IgD-negative memory B cell (primary cell): Measurements from ENCODE around the gene GPS2. TPM values are rescaled to one million over a fixed set of nuclear protein-coding genes. Genes with fewer than 3 reads are reported as not detected.
A peak's percentile ranks its signal among the peaks of the same experiment; 100 is the strongest.

Experiments
- H3K27ac Mint-ChIP-seq, 3 donors: one replicate each; pipeline ENCODE4 v1.8.0; 2020 to 2022; ENCODE audit warnings: mild to moderate bottlenecking in 3 of 3, mixed read lengths in 3 of 3, moderate library complexity in 1 of 3
- H3K27me3 Mint-ChIP-seq: one replicate; pipeline ENCODE4 v1.8.0; 2021; ENCODE audit warnings: mixed read lengths
- H3K36me3 Mint-ChIP-seq: one replicate; pipeline ENCODE4 v1.8.0; 2020; ENCODE audit warnings: mild to moderate bottlenecking, mixed read lengths
- H3K4me1 Mint-ChIP-seq, 3 donors: one replicate each; pipeline ENCODE4 v1.8.0; 2020 to 2022; ENCODE audit warnings: mixed read lengths in 3 of 3, mild to moderate bottlenecking in 1 of 3
- H3K4me3 Mint-ChIP-seq, 4 donors: one replicate each; pipeline ENCODE4 v1.8.0; 2020 to 2022; ENCODE audit warnings: mild to moderate bottlenecking in 4 of 4, mixed read lengths in 4 of 4, moderate library complexity in 3 of 4
- H3K9me3 Mint-ChIP-seq, 3 donors: one replicate each; pipeline ENCODE4 v1.8.0; 2020 to 2021; ENCODE audit warnings: mixed read lengths in 3 of 3, mild to moderate bottlenecking in 1 of 3
- polyA plus RNA-seq: library from polyadenylated mRNA; unstranded; fragments of 300-500 nt; fragmentation: Illumina TruSeq; gene quantifications from one replicate; pipeline ENCODE4 v1.2.3, GENCODE V29; 2021

The GPS2 gene
- polyA plus RNA-seq, 1 donor from 2014 or later = 128 TPM

GRCh38 chr17:7281953-7282751 is 33.0 kb downstream of the GPS2 start:
- Mint-ChIP-seq H3K36me3 (no peaks in the 10 kb centered on the region), H3K4me3 (peak overlapping the region; percentile 69 to 95 (median 86)), H3K9me3 (peaks cover 0 to 1% (median 0%) of the 10 kb centered on the region in 3 donors), H3K4me1 (peaks cover 9 to 11% (median 9%) of the 10 kb centered on the region in 3 donors), H3K27me3 (peaks cover 32% of the 10 kb centered on the region), H3K27ac (peak overlapping the region in 1 of 3 donors; percentile 53)

- H3K36me3 Mint-ChIP-seq = no peaks in the 10 kb centered on the region
- H3K27me3 Mint-ChIP-seq = peaks cover 26% of the 10 kb centered on the region
- peaks cover 9 to 11% (median 9%) of the 10 kb centered on the region in 3 donors for H3K4me1 Mint-ChIP-seq
- H3K27ac Mint-ChIP-seq = peak within 1 kb of the TSS in 2 of 3 donors; percentile 53 to 83
- peaks cover 0 to 1% (median 0%) of the 10 kb centered on the region in 3 donors for H3K9me3 Mint-ChIP-seq
- H3K4me3 Mint-ChIP-seq = peak within 1 kb of the TSS; percentile 69 to 95 (median 88)
Observed at GRCh38 chr17:7281074-7281952, 33.8 kb downstream of the GPS2 start, which contains the start of gene SLC2A4. Gene SLC2A4 (plus strand): TSS chr17:7281718. CDS start chr17:7281935, 217 bp downstream.

- H3K4me1 Mint-ChIP-seq = peaks cover 9 to 11% (median 9%) of the 10 kb centered on the region in 3 donors
- H3K9me3 Mint-ChIP-seq = peaks cover 0 to 1% (median 0%) of the 10 kb centered on the region in 3 donors
- H3K36me3 Mint-ChIP-seq = no peaks in the 10 kb centered on the region
- H3K27ac Mint-ChIP-seq = peak overlapping the region in 2 of 3 donors; percentile 53 to 83
- H3K27me3 Mint-ChIP-seq = peaks cover 24% of the 10 kb centered on the region
- peak overlapping the region; percentile 69 to 95 (median 88) for H3K4me3 Mint-ChIP-seq
Observed at GRCh38 chr17:7280519-7281073, 34.6 kb downstream of the GPS2 start.

GRCh38 chr17:7279448-7279847 is 35.7 kb downstream of the GPS2 start:
- peak overlapping the region in 1 of 4 donors; percentile 76 for H3K4me3 Mint-ChIP-seq

GRCh38 chr17:7266784-7267183 is 48.4 kb downstream of the GPS2 start:
- Mint-ChIP-seq H3K4me3 (no peak overlapping the region), H3K9me3 (no peaks in the 10 kb centered on the region), H3K27ac (no peak overlapping the region), H3K4me1 (peaks cover 5 to 19% (median 10%) of the 10 kb centered on the region in 3 donors), H3K27me3 (peaks cover 27% of the 10 kb centered on the region), H3K36me3 (peaks cover 2% of the 10 kb centered on the region)

More at GRCh38 chr17:7279448-7279847, 35.7 kb downstream of the GPS2 start:
- peak overlapping the region in 1 of 3 donors; percentile 10 for H3K27ac Mint-ChIP-seq
- peaks cover 22% of the 10 kb centered on the region for H3K27me3 Mint-ChIP-seq
- peaks cover 0 to 1% (median 0%) of the 10 kb centered on the region in 3 donors for H3K9me3 Mint-ChIP-seq
- peaks cover 9 to 11% (median 9%) of the 10 kb centered on the region in 3 donors for H3K4me1 Mint-ChIP-seq
- H3K36me3 Mint-ChIP-seq = no peaks in the 10 kb centered on the region

GRCh38 chr17:7263801-7264078 is 51.4 kb downstream of the GPS2 start:
- H3K27ac Mint-ChIP-seq = peak overlapping the region in 1 of 3 donors; percentile 74
- H3K4me3 Mint-ChIP-seq = peak overlapping the region in 2 of 4 donors; percentile 35 to 79
- peaks cover 5 to 18% (median 10%) of the 10 kb centered on the region in 3 donors for H3K4me1 Mint-ChIP-seq
- H3K27me3 Mint-ChIP-seq = peaks cover 28% of the 10 kb centered on the region
- peaks cover 3% of the 10 kb centered on the region for H3K36me3 Mint-ChIP-seq
- no peaks in the 10 kb centered on the region for H3K9me3 Mint-ChIP-seq

GRCh38 chr17:7262935-7263800 is 52.0 kb downstream of the GPS2 start:
- Mint-ChIP-seq H3K4me1 (peaks cover 5 to 18% (median 10%) of the 10 kb centered on the region in 3 donors), H3K36me3 (peaks cover 6% of the 10 kb centered on the region), H3K4me3 (peak overlapping the region; percentile 70 to 92 (median 82)), H3K27ac (peak overlapping the region in 2 of 3 donors; percentile 74 to 95), H3K9me3 (no peaks in the 10 kb centered on the region), H3K27me3 (peaks cover 28% of the 10 kb centered on the region)

Other genes starting within 250 kb of the GPS2 start
- not detected for gene CLEC10A, start 235.1 kb downstream of the GPS2 start, polyA plus RNA-seq
- gene ASGR2, start 200.5 kb downstream of the GPS2 start, polyA plus RNA-seq = 0.60 TPM
- gene ASGR1, start 136.0 kb downstream of the GPS2 start, polyA plus RNA-seq = 0.50 TPM
- 0.38 TPM for gene DLG4, start 95.5 kb downstream of the GPS2 start, polyA plus RNA-seq
- gene ACADVL, start 95.4 kb downstream of the GPS2 start, polyA plus RNA-seq = 88.6 TPM
- 32.3 TPM for gene DVL2, start 80.8 kb downstream of the GPS2 start, polyA plus RNA-seq
- gene PHF23, start 75.9 kb downstream of the GPS2 start, polyA plus RNA-seq = 38.2 TPM
- gene GABARAP, start 72.9 kb downstream of the GPS2 start, polyA plus RNA-seq = 1,138 TPM
- gene CTDNEP1, start 63.6 kb downstream of the GPS2 start, polyA plus RNA-seq = 48.7 TPM
- 86.8 TPM for gene ELP5, start 63.1 kb downstream of the GPS2 start, polyA plus RNA-seq
- gene CLDN7, start 52.9 kb downstream of the GPS2 start, polyA plus RNA-seq = 1.2 TPM
- not detected for gene SLC2A4, start 33.6 kb downstream of the GPS2 start, polyA plus RNA-seq
- not detected for gene YBX2, start 20.7 kb downstream of the GPS2 start, polyA plus RNA-seq
- 221 TPM for gene EIF5A, start 7.7 kb downstream of the GPS2 start, polyA plus RNA-seq
- gene NEURL4, start 14.0 kb upstream of the GPS2 start, polyA plus RNA-seq = 1.7 TPM
- gene ACAP1, start 21.2 kb upstream of the GPS2 start, polyA plus RNA-seq = 251 TPM
- 6.8 TPM for gene KCTD11, start 36.8 kb upstream of the GPS2 start, polyA plus RNA-seq
- gene TMEM95, start 39.8 kb upstream of the GPS2 start, polyA plus RNA-seq = not detected
- gene TNK1, start 65.7 kb upstream of the GPS2 start, polyA plus RNA-seq = 4.4 TPM
- 113 TPM for gene PLSCR3, start 79.2 kb upstream of the GPS2 start, polyA plus RNA-seq
- gene TMEM256, start 88.7 kb upstream of the GPS2 start, polyA plus RNA-seq = 84.7 TPM
- not detected for gene NLGN2, start 92.5 kb upstream of the GPS2 start, polyA plus RNA-seq
- gene SPEM1, start 105.0 kb upstream of the GPS2 start, polyA plus RNA-seq = not detected
- not detected for gene SPEM2, start 110.3 kb upstream of the GPS2 start, polyA plus RNA-seq
- not detected for gene SPEM3, start 113.5 kb upstream of the GPS2 start, polyA plus RNA-seq
- gene TMEM102, start 120.1 kb upstream of the GPS2 start, polyA plus RNA-seq = 25.5 TPM
- not detected for gene FGF11, start 124.2 kb upstream of the GPS2 start, polyA plus RNA-seq
- gene CHRNB1, start 129.7 kb upstream of the GPS2 start, polyA plus RNA-seq = 13.8 TPM
- gene ZBTB4, start 164.3 kb upstream of the GPS2 start, polyA plus RNA-seq = 15.9 TPM
- not detected for gene SLC35G6, start 166.1 kb upstream of the GPS2 start, polyA plus RNA-seq
- 55.7 TPM for gene POLR2A, start 169.0 kb upstream of the GPS2 start, polyA plus RNA-seq
- gene TNFSF12, start 233.7 kb upstream of the GPS2 start, polyA plus RNA-seq = 45.1 TPM
- gene TNFSF13, start 243.4 kb upstream of the GPS2 start, polyA plus RNA-seq = 5.1 TPM
- gene SENP3, start 246.6 kb upstream of the GPS2 start, polyA plus RNA-seq = 19.0 TPM